Measurements from ENCODE around the gene ZNF318. TPM values are rescaled to one million over a fixed set of nuclear protein-coding genes. Genes with fewer than 3 reads are reported as not detected.
"Not testable (repeated sequence)": the region's sequence is repeated elsewhere in the genome, so short reads cannot be mapped to it uniquely, and the experiment has no call there.

ZNF318 gene
- total and polyA plus RNA-seq, 3 donors from 2014 or later = 79.7 to 123 (median 97.9) TPM

DNA sequence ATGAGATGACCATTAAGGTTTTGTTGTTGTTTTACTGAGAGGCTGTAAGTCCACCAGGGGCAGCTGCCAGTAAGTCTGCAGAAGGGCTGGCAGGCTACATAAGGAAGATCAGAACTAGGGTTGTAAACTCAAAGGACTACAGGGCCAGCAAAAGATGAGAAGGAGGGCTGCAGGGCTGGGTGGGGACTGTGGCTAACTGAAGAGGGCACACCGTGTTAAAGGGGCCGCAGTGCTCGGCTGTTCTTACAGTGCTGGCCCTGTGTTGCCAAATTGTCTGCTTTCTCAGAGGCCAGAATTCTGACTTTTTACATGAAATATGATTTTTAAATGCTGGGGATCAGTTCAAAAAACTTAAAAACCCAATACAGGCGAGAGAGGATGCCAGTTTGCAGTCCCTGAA lies 25.5 kb upstream of the ZNF318 start:
- H3K9me3 ChIP-seq = no peaks in the 10 kb centered on the region
- no peak for DNase-seq
- intact Hi-C loops (cut with DNase I; ENCODE audit: low total_unique reads) = no loop called here
- H3K36me3 ChIP-seq (ENCODE audit: low read depth, missing control alignments) = no peaks in the 10 kb centered on the region
- 93 to 95% methylated on average over 4 of the region's 4 CpGs for WGBS, 2 donors
- no peak overlapping the region for H3K27ac ChIP-seq
- H3K4me3 ChIP-seq = no peak overlapping the region
- H3K27me3 ChIP-seq = no peaks in the 10 kb centered on the region
- TF ChIP-seq POLR2A (IDR thresholded peaks at IDR 0.05) = no peak
- TF ChIP-seq, protein P1, sequence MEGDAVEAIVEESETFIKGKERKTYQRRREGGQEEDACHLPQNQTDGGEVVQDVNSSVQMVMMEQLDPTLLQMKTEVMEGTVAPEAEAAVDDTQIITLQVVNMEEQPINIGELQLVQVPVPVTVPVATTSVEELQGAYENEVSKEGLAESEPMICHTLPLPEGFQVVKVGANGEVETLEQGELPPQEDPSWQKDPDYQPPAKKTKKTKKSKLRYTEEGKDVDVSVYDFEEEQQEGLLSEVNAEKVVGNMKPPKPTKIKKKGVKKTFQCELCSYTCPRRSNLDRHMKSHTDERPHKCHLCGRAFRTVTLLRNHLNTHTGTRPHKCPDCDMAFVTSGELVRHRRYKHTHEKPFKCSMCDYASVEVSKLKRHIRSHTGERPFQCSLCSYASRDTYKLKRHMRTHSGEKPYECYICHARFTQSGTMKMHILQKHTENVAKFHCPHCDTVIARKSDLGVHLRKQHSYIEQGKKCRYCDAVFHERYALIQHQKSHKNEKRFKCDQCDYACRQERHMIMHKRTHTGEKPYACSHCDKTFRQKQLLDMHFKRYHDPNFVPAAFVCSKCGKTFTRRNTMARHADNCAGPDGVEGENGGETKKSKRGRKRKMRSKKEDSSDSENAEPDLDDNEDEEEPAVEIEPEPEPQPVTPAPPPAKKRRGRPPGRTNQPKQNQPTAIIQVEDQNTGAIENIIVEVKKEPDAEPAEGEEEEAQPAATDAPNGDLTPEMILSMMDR (IDR thresholded peaks at IDR 0.05) = no peak
- H3K4me1 ChIP-seq = no peaks in the 10 kb centered on the region

DNA sequence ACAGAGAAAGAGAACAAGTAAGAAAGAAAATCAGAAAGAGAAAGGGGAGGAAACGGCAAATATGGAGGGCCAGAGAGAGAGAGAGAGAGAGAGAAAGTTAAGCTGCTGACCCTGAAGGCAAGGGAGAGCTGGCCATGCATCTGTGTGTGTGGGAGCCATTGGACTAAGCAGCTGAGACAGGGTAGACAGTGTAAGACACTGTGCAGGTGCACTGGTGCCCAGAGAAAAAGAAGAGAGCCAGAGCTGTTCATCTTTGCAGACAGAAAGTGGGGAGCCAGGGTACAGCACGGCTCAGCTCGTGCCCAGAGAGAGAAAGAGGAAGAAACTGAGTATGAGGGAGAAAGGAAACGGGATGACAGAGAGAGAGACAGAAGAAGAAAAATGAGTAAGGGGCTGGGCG lies 24.2 kb upstream of the ZNF318 start:
- H3K9me3 ChIP-seq = no peaks in the 10 kb centered on the region
- no peaks in the 10 kb centered on the region for H3K27me3 ChIP-seq
- intact Hi-C loops (cut with DNase I; ENCODE audit: low total_unique reads) = no loop called here
- H3K4me3 ChIP-seq = no peak overlapping the region
- 66 to 67% methylated on average over 5 of the region's 5 CpGs for WGBS, 2 donors
- no peak for DNase-seq
- H3K36me3 ChIP-seq (ENCODE audit: low read depth, missing control alignments) = no peaks in the 10 kb centered on the region
- no peak for TF ChIP-seq POLR2A (IDR thresholded peaks at IDR 0.05)
- TF ChIP-seq, protein P1 (IDR thresholded peaks at IDR 0.05) = no peak
- H3K27ac ChIP-seq = no peak overlapping the region
- no peaks in the 10 kb centered on the region for H3K4me1 ChIP-seq

- intact Hi-C loops (cut with DNase I; ENCODE audit: low total_unique reads); H3K4me3 ChIP-seq; H3K4me1 ChIP-seq; H3K36me3 ChIP-seq (ENCODE audit: low read depth, missing control alignments); H3K9me3 ChIP-seq; H3K27ac ChIP-seq; DNase-seq; H3K27me3 ChIP-seq: not testable (repeated sequence)
- WGBS, 2 donors = 76 to 77% methylated on average over 11 of the region's 11 CpGs
Measured at GRCh38 chr6:43393133-43393532, 23.7 kb upstream of the ZNF318 start.

DNA sequence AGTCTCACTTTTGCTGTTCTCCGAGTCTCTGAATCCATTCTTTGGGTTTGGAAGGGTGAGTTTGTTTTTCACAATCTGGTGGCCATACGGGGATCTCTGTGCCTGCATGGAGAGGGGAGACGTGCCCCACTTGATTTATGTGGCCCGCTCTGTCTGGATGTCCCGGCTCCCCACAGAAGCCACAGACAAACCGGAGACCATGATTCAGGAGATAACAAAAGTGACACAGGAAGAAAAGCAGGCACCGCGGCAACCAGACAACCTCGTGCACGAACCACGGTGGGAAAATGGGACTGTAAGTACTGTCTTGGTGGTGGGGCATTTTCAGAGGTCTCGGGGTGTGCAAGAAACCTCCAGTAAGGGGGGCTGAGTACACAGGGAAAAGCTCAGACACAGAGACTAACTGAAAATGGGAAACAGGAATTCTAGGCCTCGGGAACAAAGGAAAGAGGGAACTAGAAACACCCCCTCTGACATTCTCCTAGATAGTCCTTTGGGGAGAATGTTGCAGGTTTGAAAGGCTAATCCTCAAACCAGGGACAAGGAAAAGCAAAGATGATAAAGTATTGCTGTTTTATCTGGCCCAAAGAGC lies 22.1 kb upstream of the ZNF318 start:
- no peaks in the 10 kb centered on the region for H3K9me3 ChIP-seq
- TF ChIP-seq, protein P1 (IDR thresholded peaks at IDR 0.05) = no peak
- no peak for TF ChIP-seq POLR2A (IDR thresholded peaks at IDR 0.05)
- no peak overlapping the region for H3K4me3 ChIP-seq
- DNase-seq = no peak
- no peaks in the 10 kb centered on the region for H3K36me3 ChIP-seq (ENCODE audit: low read depth, missing control alignments)
- 68 to 77% methylated on average over 12 to 13 of the region's 13 CpGs for WGBS, 2 donors
- no peaks in the 10 kb centered on the region for H3K27me3 ChIP-seq
- intact Hi-C loops (cut with DNase I; ENCODE audit: low total_unique reads) = no loop called here
- H3K27ac ChIP-seq = no peak overlapping the region
- H3K4me1 ChIP-seq = no peaks in the 10 kb centered on the region

DNA sequence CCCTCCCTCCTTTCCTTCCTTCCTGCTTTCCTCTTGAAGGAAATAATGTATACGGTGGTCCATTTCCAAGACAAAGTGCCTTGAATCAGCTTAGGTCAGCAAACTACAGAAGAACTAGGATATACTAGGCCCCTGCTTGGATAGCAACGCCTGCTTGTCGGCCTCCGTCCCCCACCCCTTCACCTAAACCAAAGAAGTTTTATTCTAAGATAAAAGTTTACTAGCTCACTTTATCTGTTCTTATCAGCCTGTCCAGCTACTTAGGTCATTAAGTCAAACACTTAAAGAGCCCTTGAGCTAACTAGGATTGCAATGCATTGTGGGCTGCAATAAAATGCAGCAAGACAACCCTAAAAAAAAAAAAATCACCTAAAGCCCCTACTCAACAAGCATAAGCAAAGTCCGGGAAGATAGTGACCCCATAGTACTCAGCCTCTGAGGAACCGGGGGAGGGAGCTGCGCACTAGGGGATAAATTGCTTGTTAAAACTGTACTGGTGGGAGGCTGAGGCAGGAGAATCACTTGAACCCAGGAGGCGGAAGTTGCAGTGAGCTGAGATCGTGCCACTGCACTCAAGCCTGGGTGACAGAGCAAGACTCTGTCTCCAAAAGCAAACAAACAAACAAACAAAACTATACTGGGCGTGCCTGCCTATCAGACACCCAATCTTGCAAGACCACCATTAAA lies 21.4 kb upstream of the ZNF318 start:
- H3K27me3 ChIP-seq; H3K4me1 ChIP-seq; H3K4me3 ChIP-seq; DNase-seq; H3K27ac ChIP-seq; H3K9me3 ChIP-seq; intact Hi-C loops (cut with DNase I; ENCODE audit: low total_unique reads); H3K36me3 ChIP-seq (ENCODE audit: low read depth, missing control alignments): not testable (repeated sequence)
- WGBS, 2 donors = 70 to 77% methylated on average over 10 of the region's 10 CpGs
